ENCODE measurements around the gene GABPA. TPM values are rescaled to one million over a fixed set of nuclear protein-coding genes. Genes with fewer than 3 reads are reported as not detected.

Gene GABPA
- total and polyA plus RNA-seq, 9 of the 15 experiments (the other 6 are each of a cell fraction or from before 2014, with no cell fraction given) = 8.9 to 35.7 (median 22.8) TPM

DNA sequence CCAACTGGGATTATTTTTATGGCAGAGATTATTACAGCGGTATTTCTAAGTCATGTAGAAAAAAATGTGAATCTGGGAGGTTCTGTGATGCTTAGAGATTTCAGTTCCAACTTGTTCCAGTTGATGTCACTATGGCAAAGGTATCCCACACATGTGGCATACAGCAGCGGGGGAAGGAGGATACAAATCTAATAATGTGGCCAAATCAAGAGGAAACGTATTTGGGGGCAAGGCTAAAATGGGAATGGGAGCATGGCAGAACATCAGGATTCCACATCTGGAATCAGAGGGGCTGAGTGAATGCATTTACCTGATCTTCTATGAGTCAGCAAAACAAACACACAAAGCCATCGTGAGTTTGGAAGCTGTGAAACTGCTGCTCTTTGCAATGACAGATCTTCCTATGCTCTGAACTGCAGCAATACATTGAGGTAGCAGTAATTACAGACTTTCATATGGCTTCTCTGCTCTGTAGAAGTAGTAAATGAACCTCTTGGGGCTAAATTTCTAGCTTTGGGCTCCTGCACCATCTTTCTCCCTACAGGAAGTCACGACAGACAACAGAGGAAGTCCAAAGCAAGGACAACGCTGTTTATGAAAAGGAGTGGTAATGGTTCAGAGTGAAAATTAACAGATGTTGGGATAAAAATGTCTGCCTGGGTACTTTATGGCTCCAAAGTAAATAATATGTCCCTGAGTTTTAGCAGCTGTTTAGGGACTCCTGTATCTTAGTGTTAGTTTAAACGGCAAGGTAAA lies 55.5 kb downstream of the GABPA start:
- Histone ChIP-seq H4K20me1 (replicated peaks; ENCODE audit: control insufficient read depth, insufficient read depth, low read length) (no peaks in the 10 kb centered on the region), H3K9me1 (ENCODE audit: control insufficient read depth, insufficient read depth, low read length) (no peaks in the 10 kb centered on the region), H3K79me2 (ENCODE audit: control insufficient read depth, insufficient read depth, low read length) (no peaks in the 10 kb centered on the region), H3K36me3 (ENCODE audit: control insufficient read depth, insufficient read depth, low read length) (no peaks in the 10 kb centered on the region), H3K4me3 (peak overlapping the region; percentile 2; the same call in 1 of the 2 replicates), H3K27me3 (ENCODE audit: control insufficient read depth in 2 of 2, insufficient read depth in 2 of 2, low read length in 2 of 2) (no peaks in the 10 kb centered on the region; a peak in 2 of 5 replicates), H3K9ac (ENCODE audit: insufficient read depth in 1 of 2, low read depth in 2 of 2, low read length in 2 of 2) (no peak overlapping the region), H3K4me1 (replicated peaks in 1 of 2; ENCODE audit: control insufficient read depth in 2 of 2, insufficient read depth in 2 of 2, low read length in 2 of 2) (no peaks in the 10 kb centered on the region; a peak in 1 of 5 replicates), H3K4me2 (ENCODE audit: insufficient read depth, low read length) (peak overlapping the region; percentile 68), H3K9me3 (replicated peaks; ENCODE audit: control insufficient read depth, insufficient read depth, low read depth, low read length) (no peaks in the 10 kb centered on the region), H2AFZ (ENCODE audit: low read depth, low read length) (peak overlapping the region; percentile 91), H3K27ac (ENCODE audit: extremely low read depth, low read depth, low read length) (no peak overlapping the region)
- FAIRE-seq (peak; percentile 78), ATAC-seq (peak; percentile 85), DNase-seq (ENCODE audit: extremely low read depth in 1 of 4, low spot score in 3 of 4) (peak in 3 of 4 experiments; percentile 11 to 41 (median 22))
- CTCF ChIA-PET (ENCODE audit: low intra/inter-chr PET ratio) = no interaction called here
- intact Hi-C loops (cut with micrococcal nuclease) (no loop called here), in situ Hi-C loops (cut with MboI) (no loop called here)
- 10% methylated on average over 7 of the region's 7 CpGs for WGBS (ENCODE audit: insufficient coverage, low coverage, missing lambda C conversion rate)
- POLR2A ChIA-PET = interaction anchor here (0.7 kb wide), 1 partner anchor 8 kb away, joined by 3 read pairs; no protein-coding TSS in a partner anchor
- no TSS peak for BruUV-seq (replicated peaks)
- TF ChIP-seq GABPA (tag; conservative IDR thresholded peaks at IDR 0.05; ENCODE audit: low read depth) (peak; percentile 81), BACH1 (tag; IDR thresholded peaks at IDR 0.05) (peak; percentile 73), SMARCA4 (IDR thresholded peaks at IDR 0.05) (peak; percentile 57; the same call in 1 of the 2 replicates), MECOM (CRISPR knock-in tag; IDR thresholded peaks at IDR 0.05) (0 out of 2 replicates have a peak, but pooled peaks have one; percentile 11), ZBTB1 (CRISPR knock-in tag; IDR thresholded peaks at IDR 0.05; ENCODE audit: borderline replicate concordance, low read depth) (no peak), NEUROD1 (IDR thresholded peaks at IDR 0.05; ENCODE audit: borderline replicate concordance, low read depth, low read length, partially characterized antibody) (no peak), RCOR1 (IDR thresholded peaks at IDR 0.05; ENCODE audit: borderline replicate concordance in 1 of 2, low read depth in 2 of 2, low read length in 2 of 2) (0 out of 4 replicates have a peak, but pooled peaks of 1 of the 2 experiments have one; percentile 19), DPF2 (IDR thresholded peaks at IDR 0.05) (peak; percentile 42; the same call in 1 of the 2 replicates), RAD21 (CRISPR knock-in tag; conservative IDR thresholded peaks at IDR 0.05 in 1 of 2, IDR thresholded peaks at IDR 0.05 in 1 of 2) (peak in 1 of 2 experiments; percentile 28; a peak in 1 of 4 replicates), C11orf30 (IDR thresholded peaks at IDR 0.05; ENCODE audit: low read depth) (peak; percentile 87)
- TF ChIP-seq, protein P1, sequence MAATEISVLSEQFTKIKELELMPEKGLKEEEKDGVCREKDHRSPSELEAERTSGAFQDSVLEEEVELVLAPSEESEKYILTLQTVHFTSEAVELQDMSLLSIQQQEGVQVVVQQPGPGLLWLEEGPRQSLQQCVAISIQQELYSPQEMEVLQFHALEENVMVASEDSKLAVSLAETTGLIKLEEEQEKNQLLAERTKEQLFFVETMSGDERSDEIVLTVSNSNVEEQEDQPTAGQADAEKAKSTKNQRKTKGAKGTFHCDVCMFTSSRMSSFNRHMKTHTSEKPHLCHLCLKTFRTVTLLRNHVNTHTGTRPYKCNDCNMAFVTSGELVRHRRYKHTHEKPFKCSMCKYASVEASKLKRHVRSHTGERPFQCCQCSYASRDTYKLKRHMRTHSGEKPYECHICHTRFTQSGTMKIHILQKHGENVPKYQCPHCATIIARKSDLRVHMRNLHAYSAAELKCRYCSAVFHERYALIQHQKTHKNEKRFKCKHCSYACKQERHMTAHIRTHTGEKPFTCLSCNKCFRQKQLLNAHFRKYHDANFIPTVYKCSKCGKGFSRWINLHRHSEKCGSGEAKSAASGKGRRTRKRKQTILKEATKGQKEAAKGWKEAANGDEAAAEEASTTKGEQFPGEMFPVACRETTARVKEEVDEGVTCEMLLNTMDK (IDR thresholded peaks at IDR 0.05; ENCODE audit: borderline replicate concordance, insufficient read depth, low read depth, low read length, poor library complexity, severe bottlenecking) = no peak
